GM19351 (cell line): ENCODE data around the gene PCDHGA12.
A peak's percentile ranks its signal among the peaks of the same experiment; 100 is the strongest.
"Not testable (repeated sequence)": the region's sequence is repeated elsewhere in the genome, so short reads cannot be mapped to it uniquely, and the experiment has no call there.

ENCODE experiments used
- ATAC-seq: cut with Tn5 transposase; IDR thresholded peaks from one replicate; pipeline ENCODE4 v1.9.1; 2021; ENCODE audit warnings: mild to moderate bottlenecking, moderate library complexity; ENCODE audit not compliant: unreplicated experiment

The PCDHGA12 gene

DNA sequence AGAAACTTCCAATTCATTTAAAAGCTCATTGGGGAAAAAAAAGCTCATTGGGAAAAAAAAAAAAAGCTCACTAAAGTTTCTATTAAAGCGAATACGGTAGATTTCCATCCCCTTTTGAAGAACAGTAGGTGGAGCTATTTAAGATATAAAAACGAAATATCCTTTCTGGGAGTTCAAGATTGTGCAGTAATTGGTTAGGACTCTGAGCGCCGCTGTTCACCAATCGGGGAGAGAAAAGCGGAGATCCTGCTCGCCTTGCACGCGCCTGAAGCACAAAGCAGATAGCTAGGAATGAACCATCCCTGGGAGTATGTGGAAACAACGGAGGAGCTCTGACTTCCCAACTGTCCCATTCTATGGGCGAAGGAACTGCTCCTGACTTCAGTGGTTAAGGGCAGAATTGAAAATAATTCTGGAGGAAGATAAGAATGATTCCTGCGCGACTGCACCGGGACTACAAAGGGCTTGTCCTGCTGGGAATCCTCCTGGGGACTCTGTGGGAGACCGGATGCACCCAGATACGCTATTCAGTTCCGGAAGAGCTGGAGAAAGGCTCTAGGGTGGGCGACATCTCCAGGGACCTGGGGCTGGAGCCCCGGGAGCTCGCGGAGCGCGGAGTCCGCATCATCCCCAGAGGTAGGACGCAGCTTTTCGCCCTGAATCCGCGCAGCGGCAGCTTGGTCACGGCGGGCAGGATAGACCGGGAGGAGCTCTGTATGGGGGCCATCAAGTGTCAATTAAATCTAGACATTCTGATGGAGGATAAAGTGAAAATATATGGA, at the start of gene PCDHGA12:
Gene PCDHGA12, plus strand, starts transcription at position 176 of the 782 bp plus-strand sequence. Its CDS starts 253 bp downstream, at position 429.
- peak; percentile 84 for ATAC-seq

DNA sequence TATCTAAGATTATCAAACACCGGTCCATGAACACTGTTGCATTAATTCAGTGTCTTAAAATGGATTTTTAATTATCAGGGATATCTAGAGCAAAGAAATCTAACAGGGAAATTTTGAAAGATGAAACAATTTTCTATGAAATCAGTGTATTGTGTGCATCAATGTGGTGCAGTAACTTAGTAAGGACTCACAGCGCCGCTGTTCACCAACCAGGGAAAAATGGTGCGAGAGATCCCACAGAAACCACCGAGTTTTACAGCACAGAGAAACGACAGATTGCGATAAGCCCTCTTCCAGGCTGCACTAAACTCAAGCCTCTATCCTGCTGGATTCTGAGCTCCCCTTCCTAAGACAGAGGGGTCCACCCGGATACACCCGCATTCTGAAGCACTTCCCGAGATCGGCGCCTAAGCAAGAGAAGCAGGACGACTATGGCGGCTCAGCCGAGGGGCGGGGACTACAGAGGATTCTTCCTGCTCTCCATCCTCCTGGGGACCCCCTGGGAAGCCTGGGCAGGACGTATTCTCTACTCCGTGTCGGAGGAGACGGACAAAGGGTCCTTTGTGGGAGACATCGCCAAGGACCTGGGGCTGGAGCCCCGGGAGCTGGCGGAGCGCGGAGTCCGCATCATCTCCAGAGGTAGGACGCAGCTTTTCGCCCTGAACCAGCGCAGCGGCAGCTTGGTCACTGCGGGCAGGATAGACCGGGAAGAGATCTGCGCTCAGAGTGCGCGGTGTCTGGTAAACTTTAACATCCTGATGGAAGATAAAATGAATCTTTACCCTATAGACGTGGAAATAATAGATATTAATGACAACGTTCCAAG, 47.6 kb upstream of the PCDHGA12 start, which contains the start of gene PCDHGA7:
Gene PCDHGA7, plus strand, starts transcription at position 274 of the 826 bp plus-strand sequence. Its CDS starts 158 bp downstream, at position 432.
- no peak for ATAC-seq

DNA sequence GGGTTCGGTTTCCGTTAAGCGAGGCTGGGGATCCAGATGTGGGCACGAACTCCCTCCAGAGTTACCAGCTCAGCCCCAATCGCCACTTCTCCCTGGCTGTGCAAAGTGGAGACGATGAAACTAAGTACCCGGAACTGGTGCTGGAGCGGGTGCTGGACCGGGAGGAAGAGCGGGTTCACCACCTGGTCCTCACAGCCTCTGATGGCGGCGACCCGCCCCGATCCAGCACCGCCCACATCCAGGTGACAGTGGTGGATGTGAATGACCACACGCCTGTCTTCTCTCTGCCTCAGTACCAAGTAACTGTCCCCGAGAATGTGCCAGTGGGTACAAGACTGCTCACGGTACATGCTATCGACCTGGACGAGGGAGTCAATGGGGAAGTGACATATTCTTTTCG, 47.0 kb upstream of the PCDHGA12 start:
- no peak for ATAC-seq

GRCh38 chr5:141384471-141385267, 45.6 kb upstream of the PCDHGA12 start:
- no peak for ATAC-seq

DNA sequence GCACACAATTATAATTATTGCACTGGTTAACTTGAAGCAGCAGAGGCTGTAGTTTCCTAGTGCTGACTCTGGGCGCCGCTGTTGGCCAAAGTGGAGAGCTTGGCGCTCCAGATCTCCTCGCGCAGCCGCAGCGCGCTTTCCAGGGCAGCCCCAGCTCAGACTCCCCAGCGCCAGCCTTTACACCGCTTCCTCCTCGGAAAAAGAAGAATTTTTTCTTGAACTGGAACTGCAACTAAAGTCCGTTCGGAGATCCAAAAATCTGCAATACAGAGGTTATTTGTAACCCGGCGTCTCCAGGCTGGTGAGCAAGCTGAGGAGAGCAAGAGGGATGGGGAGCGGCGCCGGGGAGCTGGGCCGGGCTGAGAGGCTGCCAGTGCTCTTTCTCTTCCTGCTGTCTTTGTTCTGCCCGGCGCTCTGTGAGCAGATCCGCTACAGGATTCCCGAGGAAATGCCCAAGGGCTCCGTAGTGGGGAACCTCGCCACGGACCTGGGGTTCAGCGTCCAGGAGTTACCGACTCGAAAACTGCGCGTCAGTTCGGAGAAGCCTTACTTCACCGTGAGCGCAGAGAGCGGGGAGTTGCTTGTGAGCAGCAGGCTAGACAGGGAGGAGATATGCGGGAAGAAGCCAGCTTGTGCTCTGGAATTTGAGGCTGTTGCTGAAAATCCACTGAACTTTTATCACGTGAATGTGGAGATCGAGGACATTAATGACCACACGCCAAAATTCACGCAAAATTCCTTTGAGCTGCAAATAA, 42.6 kb upstream of the PCDHGA12 start, which contains the start of gene PCDHGB4:
Gene PCDHGB4, plus strand, starts transcription at position 142 of the 755 bp plus-strand sequence. Its CDS starts 187 bp downstream, at position 329.
- peak; percentile 44 for ATAC-seq

GRCh38 chr5:141388661-141389060, 41.6 kb upstream of the PCDHGA12 start:
- no peak for ATAC-seq

GRCh38 chr5:141389153-141390042, 40.9 kb upstream of the PCDHGA12 start:
- no peak for ATAC-seq

DNA sequence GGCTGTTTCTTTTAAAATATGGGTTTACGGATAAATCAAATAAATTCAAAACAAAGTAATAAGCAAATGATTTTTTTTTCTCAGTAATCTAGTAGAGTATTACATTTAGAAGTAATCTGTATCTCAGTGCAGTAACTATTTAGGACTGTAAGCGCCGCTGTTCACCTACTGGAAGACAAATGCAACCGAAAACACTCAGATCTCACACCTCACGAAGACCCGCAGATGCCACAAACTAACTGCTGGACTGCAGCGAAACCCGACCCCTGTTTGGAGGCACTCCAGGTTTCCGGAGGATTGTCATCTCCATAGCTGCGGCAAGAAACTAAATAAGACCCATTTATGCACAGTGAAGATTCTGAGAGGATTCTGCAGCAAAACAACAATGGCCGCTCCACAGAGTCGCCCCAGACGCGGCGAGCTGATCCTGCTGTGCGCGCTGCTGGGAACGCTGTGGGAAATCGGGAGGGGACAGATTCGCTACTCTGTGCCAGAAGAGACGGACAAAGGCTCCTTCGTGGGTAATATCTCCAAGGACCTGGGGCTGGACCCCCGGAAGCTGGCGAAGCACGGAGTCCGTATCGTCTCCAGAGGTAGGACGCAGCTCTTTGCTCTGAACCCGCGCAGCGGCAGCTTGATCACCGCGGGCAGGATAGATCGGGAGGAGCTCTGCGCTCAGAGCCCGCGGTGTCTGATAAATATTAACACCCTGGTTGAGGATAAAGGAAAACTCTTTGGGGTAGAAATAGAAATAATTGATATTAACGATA, 37.7 kb upstream of the PCDHGA12 start, which contains the start of gene PCDHGA8:
Gene PCDHGA8, plus strand, starts transcription at position 205 of the 770 bp plus-strand sequence. Its CDS starts 181 bp downstream, at position 386.
- ATAC-seq = no peak

DNA sequence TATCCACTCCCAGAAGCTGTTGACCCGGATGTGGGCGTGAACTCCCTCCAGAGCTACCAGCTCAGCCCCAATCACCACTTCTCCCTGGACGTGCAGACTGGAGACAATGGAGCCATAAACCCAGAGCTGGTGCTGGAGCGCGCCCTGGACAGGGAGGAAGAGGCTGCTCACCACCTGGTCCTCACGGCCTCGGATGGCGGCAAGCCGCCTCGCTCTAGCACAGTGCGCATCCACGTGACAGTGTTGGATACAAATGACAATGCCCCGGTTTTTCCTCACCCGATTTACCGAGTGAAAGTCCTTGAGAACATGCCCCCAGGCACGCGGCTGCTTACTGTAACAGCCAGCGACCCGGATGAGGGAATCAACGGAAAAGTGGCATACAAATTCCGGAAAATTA, 37.0 kb upstream of the PCDHGA12 start:
- no peak for ATAC-seq

- ATAC-seq = not testable (repeated sequence)
These were observed 35.7 kb upstream of the PCDHGA12 start for GRCh38 chr5:141394401-141395187.

DNA sequence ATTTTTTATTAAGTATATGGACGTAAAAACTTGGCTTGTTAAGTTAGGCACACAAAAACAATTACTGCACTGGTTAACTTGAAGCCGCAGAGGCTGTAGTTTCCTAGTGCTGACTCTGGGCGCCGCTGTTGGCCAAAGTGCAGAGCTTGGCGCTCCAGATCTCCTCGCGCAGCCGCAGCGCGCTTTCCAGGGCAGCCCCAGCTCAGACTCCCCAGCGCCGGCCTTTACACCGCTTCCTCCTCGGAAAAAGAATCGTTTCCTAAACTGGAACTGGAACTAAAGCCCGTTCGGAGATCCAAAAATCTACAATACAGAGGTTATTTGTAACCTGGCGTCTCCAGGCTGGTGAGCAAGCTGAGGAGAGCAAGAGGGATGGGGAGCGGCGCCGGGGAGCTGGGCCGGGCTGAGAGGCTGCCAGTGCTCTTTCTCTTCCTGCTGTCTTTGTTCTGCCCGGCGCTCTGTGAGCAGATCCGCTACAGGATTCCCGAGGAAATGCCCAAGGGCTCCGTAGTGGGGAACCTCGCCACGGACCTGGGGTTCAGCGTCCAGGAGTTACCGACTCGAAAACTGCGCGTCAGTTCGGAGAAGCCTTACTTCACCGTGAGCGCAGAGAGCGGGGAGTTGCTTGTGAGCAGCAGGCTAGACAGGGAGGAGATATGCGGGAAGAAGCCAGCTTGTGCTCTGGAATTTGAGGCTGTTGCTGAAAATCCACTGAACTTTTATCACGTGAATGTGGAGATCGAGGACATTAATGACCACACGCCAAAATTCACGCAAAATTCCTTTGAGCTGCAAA, 32.4 kb upstream of the PCDHGA12 start, which contains the start of gene PCDHGB5:
Gene PCDHGB5, plus strand, starts transcription at position 192 of the 796 bp plus-strand sequence. Its CDS starts 181 bp downstream, at position 373.
- peak; percentile 98 for ATAC-seq

DNA sequence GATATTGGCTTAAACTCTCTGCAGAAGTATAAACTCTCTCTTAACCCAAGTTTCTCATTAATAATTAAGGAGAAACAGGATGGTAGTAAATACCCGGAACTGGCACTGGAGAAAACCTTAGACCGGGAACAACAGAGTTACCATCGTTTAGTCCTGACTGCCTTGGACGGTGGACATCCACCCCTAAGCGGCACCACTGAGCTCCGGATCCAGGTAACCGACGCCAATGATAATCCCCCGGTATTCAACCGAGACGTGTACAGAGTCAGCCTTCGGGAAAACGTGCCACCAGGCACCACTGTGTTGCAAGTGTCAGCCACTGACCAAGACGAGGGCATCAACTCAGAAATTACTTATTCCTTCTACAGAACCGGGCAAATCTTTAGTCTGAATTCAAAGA, 31.7 kb upstream of the PCDHGA12 start:
- ATAC-seq = no peak

DNA sequence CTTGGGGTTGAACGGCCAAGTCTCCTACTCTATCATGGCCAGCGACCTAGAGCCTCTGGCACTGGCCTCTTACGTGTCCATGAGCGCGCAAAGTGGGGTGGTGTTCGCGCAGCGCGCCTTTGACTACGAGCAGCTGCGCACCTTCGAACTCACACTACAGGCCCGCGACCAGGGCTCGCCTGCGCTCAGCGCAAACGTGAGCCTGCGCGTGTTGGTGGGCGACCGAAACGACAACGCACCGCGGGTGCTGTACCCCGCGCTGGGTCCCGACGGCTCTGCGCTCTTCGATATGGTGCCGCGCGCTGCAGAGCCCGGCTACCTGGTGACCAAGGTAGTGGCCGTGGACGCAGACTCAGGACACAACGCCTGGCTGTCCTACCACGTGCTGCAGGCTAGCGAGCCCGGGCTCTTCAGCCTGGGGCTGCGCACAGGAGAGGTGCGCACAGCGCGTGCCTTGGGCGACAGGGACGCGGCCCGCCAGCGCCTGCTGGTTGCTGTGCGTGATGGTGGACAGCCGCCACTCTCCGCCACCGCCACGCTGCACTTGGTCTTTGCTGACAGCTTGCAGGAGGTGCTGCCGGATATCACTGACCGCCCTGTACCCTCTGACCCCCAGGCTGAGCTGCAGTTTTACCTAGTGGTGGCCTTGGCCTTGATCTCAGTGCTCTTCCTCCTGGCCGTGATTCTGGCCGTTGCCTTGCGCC, 30.6 kb upstream of the PCDHGA12 start:
- no peak for ATAC-seq

GRCh38 chr5:141402553-141403243, 27.6 kb upstream of the PCDHGA12 start, which contains the start of gene PCDHGA9:
PCDHGA9 (plus strand) TSS chr5:141402778; CDS start chr5:141402953, 175 bp downstream.
- no peak for ATAC-seq

GRCh38 chr5:141403387-141403786, 26.9 kb upstream of the PCDHGA12 start:
- no peak for ATAC-seq
